Stimulated activated CD8-positive, alpha-beta memory T cell treated with anti-CD3 and anti-CD28 coated beads, Interleukin-12 subunit alpha, Interleukin-12 subunit beta, amount 100 ng/mL, for 4 hours (primary cell): Measurements from ENCODE around the gene SLC49A3.
"Not testable (repeated sequence)": the region's sequence is repeated elsewhere in the genome, so short reads cannot be mapped to it uniquely, and the experiment has no call there.

Source experiments
- DNase-seq: peaks from one replicate; pipeline ENCODE4 v3.0.0-alpha.2; 2020; ENCODE audit warnings: low read depth

The SLC49A3 gene

GRCh38 chr4:680551-680927 is 8.4 kb downstream of the SLC49A3 start:
- no peak for DNase-seq

DNA sequence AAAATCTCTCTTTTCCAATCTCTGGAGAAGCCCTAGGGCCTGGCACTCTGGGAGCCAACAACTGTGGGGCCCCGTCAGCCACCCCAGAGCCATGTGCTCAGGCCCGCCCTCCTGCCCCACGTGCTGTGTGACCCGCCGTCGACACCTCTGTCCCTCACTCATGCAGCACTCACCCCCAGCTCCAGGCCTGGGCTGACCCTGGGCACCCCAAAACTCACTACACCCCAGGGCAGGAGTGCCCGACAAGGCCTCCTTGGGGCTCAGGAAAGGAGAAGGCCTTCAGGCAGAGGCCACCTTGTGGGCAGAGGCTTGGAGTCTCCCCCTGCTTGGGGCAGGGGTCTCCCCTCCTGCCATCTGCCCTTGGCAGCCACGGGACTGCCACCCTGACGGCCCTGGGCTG is 8.9 kb downstream of the SLC49A3 start:
- DNase-seq, result no peak

DNA sequence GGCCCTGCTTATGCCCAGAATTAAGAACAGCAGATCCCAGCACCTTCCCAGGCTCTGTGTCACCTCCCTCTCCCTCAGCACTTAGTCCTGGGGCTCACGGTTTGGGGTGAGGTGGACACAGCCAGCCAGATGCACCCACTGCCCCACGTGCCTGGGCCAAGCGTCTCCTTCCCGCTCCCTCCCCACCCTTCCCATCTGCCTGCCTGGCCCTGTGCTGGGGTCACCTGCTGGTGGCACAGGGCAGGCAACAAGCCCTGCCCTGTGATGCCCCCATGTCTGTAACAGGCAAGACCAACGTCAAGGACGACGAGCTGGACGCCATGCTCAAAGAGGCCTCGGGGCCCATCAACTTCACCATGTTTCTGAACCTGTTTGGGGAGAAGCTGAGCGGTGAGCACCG is 9.3 kb downstream of the SLC49A3 start:
- DNase-seq, result no peak

GRCh38 chr4:679104-679481 is 9.9 kb downstream of the SLC49A3 start:
- DNase-seq, result no peak

- no peak for DNase-seq
Measured at GRCh38 chr4:678331-679103, 10.4 kb downstream of the SLC49A3 start.

DNA sequence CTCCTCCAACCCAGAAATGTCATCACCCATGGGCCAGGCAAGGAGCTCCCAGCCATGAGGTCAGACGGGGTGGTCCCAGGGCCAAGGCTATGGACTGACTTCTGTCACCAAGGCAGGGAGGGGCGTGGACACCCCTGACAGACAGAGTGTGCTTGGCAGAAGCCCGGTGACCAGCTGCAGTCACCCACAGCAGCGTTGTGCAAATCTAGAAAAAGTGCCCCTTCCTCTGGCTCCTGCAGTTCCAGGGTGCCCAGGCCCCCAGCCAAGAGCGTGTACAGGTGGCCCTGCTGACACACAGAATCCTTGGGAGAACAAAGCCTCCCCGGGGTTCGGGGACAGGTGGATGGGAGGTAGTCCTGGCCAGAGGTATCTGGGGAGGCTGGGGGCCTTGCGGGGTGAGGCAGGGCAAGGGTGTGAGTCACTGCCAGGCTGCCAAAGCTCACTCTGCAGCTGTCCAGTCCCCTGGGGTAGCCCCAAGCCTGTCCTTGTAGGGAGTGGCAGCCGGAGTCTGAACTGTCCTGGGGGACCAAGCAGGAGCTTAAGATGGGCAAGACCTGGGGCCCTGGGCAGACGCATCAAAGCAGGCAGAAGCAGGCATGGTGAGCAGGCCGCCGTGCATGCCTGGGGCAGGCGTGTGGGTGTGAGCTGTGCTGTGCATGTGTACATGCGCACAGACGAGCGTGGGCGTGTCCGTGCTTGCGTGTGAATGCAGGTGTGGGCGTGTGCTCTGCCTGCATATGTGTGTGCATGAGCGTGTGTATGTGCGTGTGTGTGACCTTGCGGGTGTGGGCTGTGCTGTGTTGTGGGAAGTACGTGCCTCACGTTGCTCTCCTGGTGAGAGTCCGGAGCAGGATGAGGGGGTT is 11.3 kb downstream of the SLC49A3 start:
- no peak for DNase-seq

DNA sequence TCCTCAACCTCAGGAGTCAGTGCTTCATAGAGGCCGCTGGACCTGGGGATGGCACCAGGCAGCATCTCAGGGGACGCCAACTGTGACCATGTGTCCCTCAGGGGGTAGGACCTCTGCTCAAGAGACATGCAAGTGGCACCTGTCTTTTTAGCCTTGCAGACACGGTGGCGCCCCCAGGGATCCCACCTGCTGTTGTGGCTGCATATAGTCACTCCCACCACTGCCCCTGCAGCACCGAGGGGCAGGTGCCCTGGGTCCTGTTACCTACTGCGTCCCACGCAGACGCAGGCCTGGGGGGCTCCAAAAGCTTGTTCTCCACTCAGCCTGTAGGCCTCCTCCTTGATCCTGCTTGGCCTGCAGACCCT is 12.1 kb downstream of the SLC49A3 start:
- DNase-seq, result no peak

DNA sequence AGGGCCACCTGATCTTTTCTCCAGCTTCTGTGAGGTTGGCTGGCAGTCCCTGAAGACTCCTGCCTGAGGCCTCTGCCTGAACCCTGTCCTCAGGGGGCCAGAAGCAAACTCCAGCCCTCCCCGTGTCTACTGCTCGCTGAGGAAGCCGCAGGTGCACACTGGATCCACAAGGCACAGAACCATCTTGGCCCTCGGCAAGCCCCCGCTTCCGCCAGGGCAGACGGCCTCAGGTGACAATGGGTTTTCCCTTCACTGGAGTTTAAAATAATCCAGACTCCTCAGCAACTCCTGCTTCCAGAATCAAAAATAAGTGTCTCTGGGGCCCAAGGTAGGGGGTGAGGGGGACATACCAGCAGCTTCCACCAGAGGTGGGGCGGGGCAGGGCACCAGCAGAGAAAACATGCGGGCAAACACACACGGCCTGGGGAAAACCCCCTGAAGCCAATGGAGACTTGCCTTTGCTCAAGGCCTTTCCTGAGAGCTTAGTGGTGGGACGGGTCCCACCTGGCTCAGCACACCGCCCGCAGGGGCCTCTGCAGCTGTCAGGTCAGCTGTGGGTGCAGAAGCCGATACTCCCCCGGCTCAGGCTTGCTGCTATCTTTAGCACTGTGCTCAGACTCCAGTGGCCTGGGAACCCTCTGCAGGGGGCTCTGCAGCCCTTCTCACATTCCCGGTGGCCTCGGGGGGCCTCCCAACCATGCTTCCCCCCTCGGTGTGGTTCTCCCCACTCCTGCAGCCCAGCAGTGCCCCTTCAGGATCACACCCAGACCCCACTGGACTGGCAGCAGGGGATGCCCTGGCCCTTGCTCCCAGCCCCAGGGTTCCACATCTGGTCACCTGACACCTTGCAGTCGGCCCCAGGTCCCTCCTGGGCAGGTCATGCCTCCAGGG is 12.7 kb downstream of the SLC49A3 start:
- DNase-seq, result no peak

DNA sequence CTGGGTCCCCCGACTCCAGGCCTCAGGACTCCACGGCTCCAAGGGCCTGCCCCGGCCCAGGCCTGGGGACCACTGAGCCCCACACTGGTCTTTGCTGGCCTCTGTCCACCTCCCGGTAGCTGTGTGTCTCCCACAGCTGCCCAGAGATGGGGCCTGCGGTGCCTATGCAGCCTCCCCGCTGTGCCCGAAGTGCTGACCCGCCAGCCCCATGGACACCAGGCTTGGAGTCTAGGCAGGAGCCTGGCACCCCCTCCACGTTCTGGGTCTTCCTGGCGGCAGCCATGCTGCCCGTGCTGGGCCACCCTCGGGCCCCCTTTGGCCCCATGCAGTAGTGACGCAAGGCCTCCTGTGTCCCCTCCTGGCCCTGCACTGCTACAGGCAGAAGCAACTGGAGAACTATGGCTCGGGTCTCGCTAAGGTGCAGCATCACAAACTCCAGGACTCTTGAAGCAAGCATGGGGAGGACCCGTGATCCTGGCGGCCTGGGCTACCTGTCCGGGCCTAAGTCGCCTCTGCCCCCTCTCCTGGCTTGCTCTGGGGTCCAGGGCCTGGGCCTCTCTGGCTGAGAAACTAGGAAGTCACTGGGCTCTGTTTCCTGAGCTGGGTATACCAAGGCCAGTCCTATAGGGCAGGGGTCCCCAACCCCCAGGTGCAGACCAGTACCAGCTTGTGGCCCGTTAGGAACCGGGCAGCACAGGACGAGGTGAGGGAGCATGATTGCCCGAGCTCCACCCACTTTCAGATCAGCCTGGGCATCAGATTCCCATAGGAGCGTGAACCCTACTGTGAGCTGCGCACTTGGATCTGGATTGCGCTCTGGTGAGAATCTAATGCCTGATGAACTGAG is 13.7 kb downstream of the SLC49A3 start:
- DNase-seq, result no peak

DNA sequence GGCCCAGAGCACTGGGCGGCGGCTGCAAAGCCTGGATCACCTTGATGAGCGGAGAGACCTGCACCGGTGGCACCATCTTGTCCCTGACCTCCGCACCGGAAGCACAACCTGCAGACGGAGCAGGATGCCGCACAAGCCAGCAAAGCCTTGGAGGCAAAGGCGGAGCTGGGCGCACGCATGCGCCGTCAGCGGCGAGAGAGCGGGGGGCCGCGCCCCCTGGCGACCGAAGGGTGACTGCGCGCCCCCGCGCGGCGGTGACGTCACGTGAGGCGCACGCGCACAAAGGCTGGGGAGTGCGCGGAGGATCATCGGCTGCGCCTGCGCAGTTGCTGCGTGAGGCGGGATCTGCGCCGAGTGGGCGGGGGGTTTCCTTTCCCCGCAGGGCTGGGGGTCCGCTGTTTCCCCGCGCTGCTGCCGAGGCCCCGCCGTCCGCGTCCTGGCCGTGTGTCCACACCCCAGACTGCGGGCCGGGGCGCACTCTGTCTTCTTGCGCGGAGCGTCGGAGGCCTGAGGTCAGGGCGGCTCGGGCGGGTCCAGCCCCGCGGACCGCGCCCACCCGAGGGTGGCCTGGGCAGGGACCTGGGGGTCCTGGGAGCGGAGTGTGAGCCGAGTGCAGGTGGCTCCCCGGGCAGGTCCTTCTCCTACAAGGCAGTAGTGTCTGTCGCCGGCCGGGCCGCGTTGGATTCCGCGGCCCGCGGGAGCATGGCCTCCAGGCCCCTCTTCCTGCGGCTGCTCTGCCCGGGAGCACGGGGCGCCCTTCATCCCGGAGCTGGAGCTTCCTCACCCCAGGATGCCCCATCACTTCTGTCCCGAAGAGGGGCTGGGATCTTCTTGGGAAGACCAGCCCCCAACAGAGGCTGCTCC is 14.5 kb downstream of the SLC49A3 start, which contains the start of the genes ATP5ME and MYL5:
ATP5ME (minus strand) TSS at position 105 of the 864 bp plus-strand sequence; CDS start at position 76, 29 bp downstream.
MYL5 (plus strand) TSS at position 371 of the 864 bp plus-strand sequence. CDS start 3,485 bp downstream, outside the sequence.
- DNase-seq, result peak; percentile 99

GRCh38 chr4:673349-674091 is 15.4 kb downstream of the SLC49A3 start:
- no peak for DNase-seq

GRCh38 chr4:671769-672168 is 17.2 kb downstream of the SLC49A3 start:
- DNase-seq, result no peak

DNA sequence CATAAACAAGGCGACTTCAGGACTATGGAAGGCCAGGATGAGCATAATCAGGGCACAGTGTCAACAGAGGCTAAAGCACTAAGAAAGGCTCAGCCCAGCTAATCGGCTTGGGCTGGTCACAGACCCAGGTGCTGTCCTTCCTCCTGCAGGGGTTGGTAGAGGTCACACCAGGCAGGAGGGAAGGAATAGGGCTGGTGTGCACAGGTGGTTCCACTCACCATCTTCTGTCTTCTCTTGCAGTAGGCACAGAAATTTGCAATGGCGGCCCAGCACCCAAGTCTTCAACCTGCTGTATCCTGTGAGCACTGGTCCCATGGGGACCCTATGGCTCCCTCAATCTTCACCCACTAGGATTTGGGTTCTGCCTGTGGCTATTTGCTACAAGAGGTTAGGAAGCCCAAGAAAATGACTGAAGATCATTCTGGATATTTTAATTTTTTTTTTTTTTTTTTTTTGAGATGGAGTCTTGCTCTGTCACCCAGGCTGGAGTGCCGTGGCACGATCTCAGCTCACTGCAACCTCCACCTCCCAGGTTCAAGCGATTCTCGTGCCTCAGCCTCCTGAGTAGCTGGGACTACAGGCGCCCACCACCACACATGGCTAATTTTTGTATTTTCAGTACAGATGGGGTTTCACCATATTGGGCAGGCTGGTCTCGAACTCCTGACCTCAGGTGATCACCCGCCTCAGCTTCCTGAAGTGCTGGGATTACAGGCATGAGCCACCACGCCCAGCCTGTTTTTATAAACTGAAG is 19.0 kb downstream of the SLC49A3 start:
- DNase-seq, result not testable (repeated sequence)

DNA sequence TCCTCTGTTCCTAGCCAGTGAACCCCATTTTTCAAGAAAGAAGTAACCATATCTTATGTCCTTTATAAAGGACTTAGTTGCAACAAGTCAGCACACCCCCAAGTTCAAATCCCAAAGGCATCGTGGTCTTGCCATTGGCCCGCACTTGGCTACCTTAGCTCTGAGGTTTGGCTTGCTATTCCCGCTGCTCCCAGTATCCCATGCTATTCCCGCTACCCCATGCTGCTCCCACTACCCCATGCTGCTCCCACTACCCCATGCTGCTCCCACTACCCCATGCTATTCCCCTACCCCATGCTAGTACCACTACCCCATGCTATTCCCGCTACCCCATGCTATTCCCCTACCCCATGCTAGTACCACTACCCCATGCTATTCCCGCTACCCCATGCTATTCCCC is 20.7 kb downstream of the SLC49A3 start:
- not testable (repeated sequence) for DNase-seq

DNA sequence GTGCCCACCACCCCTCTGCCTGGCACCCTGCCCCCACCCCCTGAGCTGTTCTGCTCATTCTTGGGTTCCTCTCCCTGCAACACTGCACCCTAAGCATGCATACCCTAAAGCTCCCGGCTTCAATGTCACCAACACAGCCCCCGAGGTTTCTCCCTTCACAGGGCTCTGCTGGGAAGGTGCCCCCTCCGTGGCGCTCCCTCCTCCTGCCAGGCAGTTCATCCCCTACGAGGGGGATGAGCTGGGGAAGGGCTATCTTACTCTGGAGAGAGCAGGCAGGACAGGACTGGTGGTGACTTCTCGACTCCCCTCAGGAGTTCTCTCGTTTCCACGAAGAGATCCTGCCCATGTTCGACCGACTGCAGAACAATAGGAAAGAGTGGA is 21.4 kb downstream of the SLC49A3 start:
- no peak for DNase-seq

DNA sequence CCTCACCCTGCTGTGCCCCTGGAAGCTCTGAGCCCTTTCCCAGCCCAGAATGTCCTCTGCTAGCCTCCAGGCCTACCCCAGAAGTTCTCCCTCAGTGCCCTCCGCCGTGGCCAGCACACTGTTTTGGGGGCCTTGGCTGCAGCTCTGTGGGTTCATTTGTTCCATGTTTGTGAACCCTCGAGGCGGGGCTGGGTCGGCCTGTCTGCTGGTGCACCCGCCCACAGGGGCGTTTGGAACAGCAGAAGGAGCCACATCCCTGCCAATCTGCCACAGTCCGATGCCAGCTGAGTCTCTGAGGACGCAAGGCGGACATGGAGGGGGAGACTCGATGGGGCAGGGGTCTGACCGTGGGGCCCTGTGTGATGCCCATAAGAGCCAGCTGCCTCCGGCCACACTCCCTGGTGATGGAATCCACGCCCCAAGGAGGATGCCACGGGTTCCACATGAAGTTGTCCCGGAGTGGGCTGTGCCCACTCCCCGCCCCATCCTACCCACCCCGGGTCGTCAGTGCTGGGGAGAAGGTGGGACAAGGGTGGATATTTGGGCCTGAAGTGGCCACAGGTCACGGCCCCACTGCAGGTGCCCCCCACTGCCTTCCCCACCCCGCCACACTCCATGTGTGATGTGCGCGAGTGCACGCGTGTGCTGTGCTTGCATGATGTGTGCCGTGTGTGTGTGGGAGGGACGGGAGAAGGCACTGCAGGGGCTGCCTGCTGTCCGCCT is 22.0 kb downstream of the SLC49A3 start:
- DNase-seq, result no peak

DNA sequence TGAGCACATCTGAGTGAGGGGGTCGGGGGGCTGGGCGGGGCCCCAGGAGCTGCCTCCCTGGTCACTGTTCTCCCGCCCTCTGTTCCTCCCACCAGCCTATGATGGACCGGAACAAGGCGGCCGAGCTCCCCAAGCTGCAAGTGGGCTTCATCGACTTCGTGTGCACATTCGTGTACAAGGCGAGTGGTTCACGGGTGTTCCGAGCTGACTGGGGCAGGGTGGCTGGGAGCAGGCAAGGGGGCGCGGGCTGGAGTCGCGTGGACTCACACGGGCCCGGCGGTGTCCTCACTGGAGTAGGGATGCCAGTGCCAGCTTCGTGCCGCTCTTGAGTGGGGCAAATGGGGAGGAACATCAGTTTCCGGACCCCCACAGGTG is 22.5 kb downstream of the SLC49A3 start:
- no peak for DNase-seq

- no peak for DNase-seq
Measured at GRCh38 chr4:665751-666435, 23.1 kb downstream of the SLC49A3 start.
